Stimulated activated CD8-positive, alpha-beta memory T cell treated with anti-CD3 and anti-CD28 coated beads, Interleukin-7, amount 100 ng/mL, for 1 hour (primary cell): ENCODE results near the gene CDC45.
"Not testable (repeated sequence)": the region's sequence is repeated elsewhere in the genome, so short reads cannot be mapped to it uniquely, and the experiment has no call there.

ENCODE experiments used
- DNase-seq, 2 donors: peaks; one replicate each; pipeline ENCODE4 v3.0.0-alpha.2; 2020; ENCODE audit warnings: low read depth in 2 of 2

CDC45 gene

GRCh38 chr22:19527861-19528417 lies 48.2 kb downstream of the CDC45 start:
- DNase-seq = no peak

GRCh38 chr22:19529811-19530210 lies 50.1 kb downstream of the CDC45 start:
- DNase-seq = no peak

GRCh38 chr22:19530751-19531150 lies 51.0 kb downstream of the CDC45 start:
- no peak for DNase-seq

- DNase-seq = not testable (repeated sequence)
Observed at GRCh38 chr22:19531327-19531726, 51.6 kb downstream of the CDC45 start.

GRCh38 chr22:19533049-19533626 lies 53.4 kb downstream of the CDC45 start:
- DNase-seq = no peak

- no peak for DNase-seq
Observed at GRCh38 chr22:19533857-19534256, 54.1 kb downstream of the CDC45 start.

GRCh38 chr22:19535001-19535400 lies 55.3 kb downstream of the CDC45 start:
- no peak for DNase-seq

- no peak for DNase-seq
Observed at GRCh38 chr22:19536564-19536963, 56.8 kb downstream of the CDC45 start.

GRCh38 chr22:19537941-19538488 lies 58.3 kb downstream of the CDC45 start:
- no peak for DNase-seq

GRCh38 chr22:19540394-19540793 lies 60.7 kb downstream of the CDC45 start:
- DNase-seq = no peak

GRCh38 chr22:19543970-19544708 lies 64.4 kb downstream of the CDC45 start:
- DNase-seq = no peak

GRCh38 chr22:19545935-19546207 lies 66.2 kb downstream of the CDC45 start:
- no peak for DNase-seq

- DNase-seq = no peak
Observed at GRCh38 chr22:19546680-19547079, 67.0 kb downstream of the CDC45 start.

GRCh38 chr22:19547620-19548019 lies 67.9 kb downstream of the CDC45 start:
- no peak for DNase-seq

GRCh38 chr22:19548427-19548826 lies 68.7 kb downstream of the CDC45 start:
- not testable (repeated sequence) for DNase-seq

GRCh38 chr22:19548964-19549363 lies 69.2 kb downstream of the CDC45 start:
- DNase-seq = no peak

- DNase-seq = no peak
Observed at GRCh38 chr22:19549428-19549827, 69.7 kb downstream of the CDC45 start.

GRCh38 chr22:19550382-19550781 lies 70.7 kb downstream of the CDC45 start:
- DNase-seq = no peak

GRCh38 chr22:19553201-19553600 lies 73.5 kb downstream of the CDC45 start:
- no peak for DNase-seq

GRCh38 chr22:19554834-19555404 lies 75.2 kb downstream of the CDC45 start:
- DNase-seq = no peak

- no peak for DNase-seq
Observed at GRCh38 chr22:19555651-19556050, 75.9 kb downstream of the CDC45 start.

- no peak for DNase-seq
Observed at GRCh38 chr22:19556963-19557545, 77.3 kb downstream of the CDC45 start.
